K562 (cell line): ENCODE results near the gene GAL3ST3. TPM values are rescaled to one million over a fixed set of nuclear protein-coding genes. Genes with fewer than 3 reads are reported as not detected.

Source experiments
- ATAC-seq: fragments of 200-7000 bp; cut with Tn5 transposase; 3 replicates; pipeline ENCODE4 v1.9.1; 2020; ENCODE audit warnings: moderate library complexity
- BruUV-seq: library from RNA; stranded (reverse); fragments of 400-500 nt; replicated peaks from 2 replicates; lab custom pipeline; 2021; lab: Mats Ljungman, UMichigan
- CTCF ChIA-PET: fragments of 300-600 bp; formaldehyde crosslinking; extraction: SDS; loops from one replicate; lab custom pipeline; 2021; ENCODE audit warnings: low intra/inter-chr PET ratio; lab: Yijun Ruan, JAX
- POLR2A ChIA-PET: fragments of 300-600, 350-650 bp; sonication (Branson Sonifier 250); formaldehyde crosslinking; extraction: SDS; loops from one replicate; lab custom pipeline; 2021; ENCODE audit warnings: antibody characterized with exemption, inconsistent platforms; lab: Yijun Ruan, JAX
- DNase-seq, 4 experiments: peaks; one replicate each; pipeline versions ENCODE4 v3.0.0 to v3.0.0-alpha.2; 2011 to 2018; ENCODE audit warnings: low spot score in 3 of 4, mixed read lengths in 3 of 4; ENCODE audit errors: extremely low read depth in 1 of 4
- FAIRE-seq: peaks from 2 replicates; lab custom pipeline; 2011; peaks lifted over from hg19 to GRCh38; lab: Jason Lieb, UNC
- H2AFZ ChIP-seq: 2 replicates; pipeline ENCODE4 v1.6.0; 2011; ENCODE audit warnings: low read depth, low read length, control low read depth, inconsistent platforms
- H3K27ac ChIP-seq: fragments of 200-600 bp; 3 replicates; pipeline ENCODE4 v1.8.0; 2011; ENCODE audit warnings: low read depth, mild to moderate bottlenecking, control low read depth, inconsistent platforms, low read length, moderate library complexity, mixed read lengths; ENCODE audit errors: extremely low read depth
- H3K27me3 ChIP-seq, 2 experiments: fragments of 300-600 bp in 1 of 2; 2 replicates in 1 of 2; 3 replicates in 1 of 2; pipeline versions ENCODE4 v1.6.0 to v1.8.0; 2011; ENCODE audit warnings: inconsistent platforms in 2 of 2, low read length in 2 of 2, mild to moderate bottlenecking in 1 of 2, mixed read lengths in 1 of 2, moderate library complexity in 1 of 2; ENCODE audit not compliant: control insufficient read depth in 2 of 2, insufficient read depth in 2 of 2
- H3K36me3 ChIP-seq: fragments of 300-600 bp; 3 replicates; pipeline ENCODE4 v1.8.0; 2011; ENCODE audit warnings: mild to moderate bottlenecking, low read length, inconsistent platforms; ENCODE audit not compliant: control insufficient read depth, insufficient read depth
- H3K4me1 ChIP-seq, 2 experiments: fragments of 200-600 bp in 1 of 2; replicated peaks in 1 of 2; 2 replicates in 1 of 2; 3 replicates in 1 of 2; pipeline versions ENCODE4 v1.5.1 to v1.8.0; 2011; ENCODE audit warnings: inconsistent platforms in 2 of 2, low read length in 2 of 2, mild to moderate bottlenecking in 1 of 2, mixed read lengths in 1 of 2, moderate library complexity in 1 of 2; ENCODE audit not compliant: control insufficient read depth in 2 of 2, insufficient read depth in 2 of 2
- H3K4me2 ChIP-seq: 2 replicates; pipeline ENCODE4 v1.6.1; 2011; ENCODE audit warnings: low read length, control low read depth, inconsistent platforms, mixed read lengths; ENCODE audit not compliant: insufficient read depth
- H3K4me3 ChIP-seq: fragments of 200-600 bp; sonication (generic), shearing (Covaris generic); 2 replicates; pipeline ENCODE4 v1.5.1; 2016; ENCODE audit warnings: control low read depth, inconsistent platforms
- H3K79me2 ChIP-seq: fragments of 200-600 bp; 3 replicates; pipeline ENCODE4 v1.8.0; 2011; ENCODE audit warnings: low read length, inconsistent platforms; ENCODE audit not compliant: control insufficient read depth, insufficient read depth
- H3K9ac ChIP-seq, 2 experiments: 2 replicates each; pipeline versions ENCODE4 v1.6.0 to v1.6.1; 2011; ENCODE audit warnings: low read depth in 2 of 2, low read length in 2 of 2, control low read depth in 1 of 2, inconsistent platforms in 1 of 2, mild to moderate bottlenecking in 1 of 2, mixed read lengths in 1 of 2; ENCODE audit not compliant: insufficient read depth in 1 of 2
- H3K9me1 ChIP-seq: one replicate; pipeline ENCODE4 v1.6.0; 2011; ENCODE audit warnings: inconsistent platforms, mild to moderate bottlenecking, low read length, moderate library complexity; ENCODE audit not compliant: control insufficient read depth, insufficient read depth
- H3K9me3 ChIP-seq: replicated peaks from 2 replicates; pipeline ENCODE4 v1.5.1; 2011; ENCODE audit warnings: low read depth, low read length, inconsistent platforms; ENCODE audit not compliant: control insufficient read depth, insufficient read depth
- H4K20me1 ChIP-seq: replicated peaks from 2 replicates; pipeline ENCODE4 v1.6.1; 2011; ENCODE audit warnings: low read length, inconsistent platforms, mixed read lengths; ENCODE audit not compliant: control insufficient read depth, insufficient read depth
- PCBP1 ChIP-seq: fragments of 200-400 bp; formaldehyde crosslinking; IDR thresholded peaks from 2 replicates; pipeline ENCODE4 v1.6.1; 2018; ENCODE audit warnings: mild to moderate bottlenecking, low read depth, low read length; ENCODE audit not compliant: poor library complexity, severe bottlenecking
- RERE ChIP-seq: sonication (generic); formaldehyde crosslinking; IDR thresholded peaks from 2 replicates; pipeline ENCODE4 v1.8.0; 2023; ENCODE audit warnings: missing genetic modification reagents, mild to moderate bottlenecking, borderline replicate concordance
- SIRT6 ChIP-seq: IDR thresholded peaks from one replicate; pipeline ENCODE4 v1.6.1; 2012; ENCODE audit warnings: low read depth, mild to moderate bottlenecking, control low read depth, inconsistent platforms, low read length, moderate library complexity
- ZNF197 ChIP-seq: fragments of 200-800 bp; sonication (Bioruptor generic); IDR thresholded peaks from 2 replicates; pipeline ENCODE4 v1.6.1; 2016; ENCODE audit warnings: low read depth, missing genetic modification characterization, missing compliant biosample characterization
- WGBS: fragments of 100-300 bp; shearing (Covaris generic); methylation state at CpG from one replicate; pipeline ENCODE4 v1.1.6; 2016; ENCODE audit warnings: low coverage, mixed read lengths; ENCODE audit not compliant: insufficient coverage; ENCODE audit errors: missing lambda C conversion rate; 5-methylcytosine and 5-hydroxymethylcytosine counted together
- in situ Hi-C: fragments of 300-500 bp; cut with MboI; formaldehyde crosslinking; loops from 4 replicates; pipeline ENCODE4 v1.15.0; 2018; ENCODE audit warnings: inconsistent platforms, mixed read lengths
- intact Hi-C: fragments of 100-400 bp; cut with micrococcal nuclease; formaldehyde crosslinking; loops from 2 replicates; pipeline ENCODE4 v1.14.2; 2022
- polyA plus RNA-seq, 8 experiments: library from polyadenylated mRNA; depleted of rRNA in 4 of 8; stranded (reverse) in 5 of 8; unstranded in 3 of 8; fragments of >200 nt; fragmentation: Nextera tagmentation in 2 of 8; fragmentation: Illumina TruSeq in 1 of 8; extraction: Ambion mirVana in 2 of 8; extraction: Trizol in 1 of 8; gene quantifications; 2 replicates each; pipeline versions ENCODE4 v1.2.1 to v1.2.3, GENCODE V29; 2011 to 2014; ENCODE audit warnings: inconsistent platforms in 1 of 8, missing spikeins in 1 of 8
- total RNA-seq, 7 experiments: library from RNA; depleted of rRNA in 6 of 7; stranded (reverse); fragments of >200 nt in 6 of 7; fragmentation: Illumina TruSeq in 2 of 7; extraction: Trizol in 2 of 7; gene quantifications; 2 replicates each; pipeline versions ENCODE4 v1.2.1 to v1.2.3, GENCODE V29; 2011 to 2021; ENCODE audit warnings: low replicate concordance in 1 of 7

Gene GAL3ST3
- total and polyA plus RNA-seq, 9 of the 15 experiments (the other 6 are each of a cell fraction or from before 2014, with no cell fraction given): not detected

- TF ChIP-seq ZNF197 (no peak), SIRT6 (no peak)
- TF ChIP-seq, all 486 proteins: peak for 0
Observed at GRCh38 chr11:66004186-66004585, 44.8 kb downstream of the GAL3ST3 start (continued).

- no TSS peak for BruUV-seq
- DNase-seq (no peak), ATAC-seq (no peak), FAIRE-seq (no peak)
- Histone ChIP-seq H3K9me3 (no peaks in the 10 kb centered on the region), H3K27me3 (no peaks in the 10 kb centered on the region), H4K20me1 (peaks cover 3% of the 10 kb centered on the region; the same call in 1 of the 2 replicates), H3K9ac (peak overlapping the region; percentile 98), H3K79me2 (peaks cover 47% of the 10 kb centered on the region), H2AFZ (no peak overlapping the region), H3K9me1 (no peaks in the 10 kb centered on the region), H3K4me2 (peak overlapping the region; percentile 100), H3K27ac (peak overlapping the region; percentile 99; the same call in 2 of the 3 replicates), H3K4me3 (peak overlapping the region; percentile 95), H3K4me1 (peaks cover 28 to 30% of the 10 kb centered on the region in 2 experiments; a peak in 4 of 5 replicates), H3K36me3 (peaks cover 51% of the 10 kb centered on the region)
- POLR2A ChIA-PET: interaction anchor here (1.0 to 1.5 kb wide), 5 partner anchors 10 to 144 kb away, joined by 3 to 9 read pairs (median 6); partner anchors contain the start of gene CCDC85B
- intact Hi-C loops (loop anchor here (2.0 to 5.0 kb wide), 2 partner anchors 42 to 64 kb away; partner anchors contain the start of gene SART1), in situ Hi-C loops (no loop called here)
- 60% methylated on average over 6 of the region's 6 CpGs for WGBS
- CTCF ChIA-PET: interaction anchor here (0.7 kb wide), 1 partner anchor 463 kb away, joined by 3 read pairs; no protein-coding TSS in a partner anchor
- TF ChIP-seq PCBP1 (no peak), RERE (no peak)
Observed at GRCh38 chr11:66003291-66003690, 45.7 kb downstream of the GAL3ST3 start.
